HepG2 (cell line): Measurements from ENCODE around the gene TMC8. TPM values are rescaled to one million over a fixed set of nuclear protein-coding genes. Genes with fewer than 3 reads are reported as not detected.

Source experiments
- AKAP8 ChIP-seq: sonication (generic); formaldehyde crosslinking; IDR thresholded peaks from 2 replicates; pipeline ENCODE4 v1.5.1; 2020; ENCODE audit warnings: mild to moderate bottlenecking, missing genetic modification reagents
- ARNT2 ChIP-seq: sonication (generic); formaldehyde crosslinking; IDR thresholded peaks from 2 replicates; pipeline ENCODE4 v1.8.0; 2022; ENCODE audit warnings: mild to moderate bottlenecking, low read depth, missing genetic modification reagents, moderate library complexity
- HNRNPK ChIP-seq: fragments of 200-400 bp; formaldehyde crosslinking; IDR thresholded peaks from 2 replicates; pipeline ENCODE4 v1.6.1; 2018; ENCODE audit warnings: low read length, low read depth, moderate library complexity, mild to moderate bottlenecking; ENCODE audit not compliant: poor library complexity, severe bottlenecking
- ISX ChIP-seq: sonication (generic); formaldehyde crosslinking; conservative IDR thresholded peaks from 2 replicates; pipeline ENCODE4 v1.5.0; 2020; ENCODE audit warnings: missing genetic modification reagents
- MATR3 ChIP-seq: sonication (generic); formaldehyde crosslinking; IDR thresholded peaks from 2 replicates; pipeline ENCODE4 v1.4.0; 2020; ENCODE audit warnings: missing genetic modification reagents
- NFKB2 ChIP-seq: sonication (generic); formaldehyde crosslinking; IDR thresholded peaks from 2 replicates; pipeline ENCODE4 v1.4.0; 2020; ENCODE audit warnings: missing genetic modification reagents, borderline replicate concordance
- PCBP1 ChIP-seq: fragments of 200-400 bp; formaldehyde crosslinking; IDR thresholded peaks from 2 replicates; pipeline ENCODE4 v1.6.1; 2017; ENCODE audit warnings: mild to moderate bottlenecking, low read depth, low read length, borderline replicate concordance
- SIN3A ChIP-seq: IDR thresholded peaks from 2 replicates; pipeline ENCODE4 v1.6.1; 2011; ENCODE audit warnings: low read depth, mild to moderate bottlenecking, control low read depth, low read length, borderline replicate concordance
- SYNCRIP ChIP-seq: fragments of 200-400 bp; formaldehyde crosslinking; IDR thresholded peaks from 2 replicates; pipeline ENCODE4 v1.6.1; 2018; ENCODE audit warnings: mild to moderate bottlenecking, low read depth, low read length; ENCODE audit not compliant: insufficient read depth
- ZNF317 ChIP-seq: sonication (generic); formaldehyde crosslinking; IDR thresholded peaks from 2 replicates; pipeline ENCODE4 v1.5.0; 2020; ENCODE audit warnings: mild to moderate bottlenecking, missing genetic modification reagents
- ZNF781 ChIP-seq: sonication (generic); formaldehyde crosslinking; IDR thresholded peaks from 2 replicates; pipeline ENCODE4 v1.5.1; 2020; ENCODE audit warnings: borderline replicate concordance, mild to moderate bottlenecking, missing genetic modification reagents; ENCODE audit errors: not compliant biosample characterization
- polyA plus RNA-seq, 8 experiments: library from polyadenylated mRNA; depleted of rRNA in 3 of 8; stranded (reverse) in 7 of 8; unstranded in 1 of 8; fragments of >200 nt; fragmentation: Illumina TruSeq in 4 of 8; extraction: Trizol in 4 of 8; gene quantifications; 2 replicates each; pipeline versions ENCODE4 v1.2.1 to v1.2.3, GENCODE V29; 2011 to 2016; ENCODE audit warnings: low read depth in 4 of 8, missing spikeins in 1 of 8, mixed read lengths in 1 of 8; ENCODE audit not compliant: insufficient read depth in 1 of 8
- total RNA-seq, 5 experiments: library from RNA; depleted of rRNA; stranded (reverse); fragments of >200 nt; fragmentation: Illumina TruSeq; extraction: Trizol; gene quantifications; 2 replicates each; pipeline ENCODE4 v1.2.3, GENCODE V29; 2016; ENCODE audit warnings: low read depth in 1 of 5
- TF ChIP-seq, protein P1 (sequence below), 2 experiments: sonication (generic) in 1 of 2; formaldehyde crosslinking in 1 of 2; IDR thresholded peaks; 2 replicates each; pipeline versions ENCODE4 v1.4.0 to v1.6.1; 2018 to 2020; ENCODE audit warnings: missing genetic modification reagents in 2 of 2, borderline replicate concordance in 1 of 2, low read depth in 1 of 2, mild to moderate bottlenecking in 1 of 2, missing biosample characterization in 1 of 2
- TF ChIP-seq, protein P2 (sequence below): sonication (generic); formaldehyde crosslinking; IDR thresholded peaks from 2 replicates; pipeline ENCODE4 v1.8.0; 2022; ENCODE audit warnings: mild to moderate bottlenecking, missing genetic modification reagents, moderate library complexity
- TF ChIP-seq, protein P3 (sequence below): sonication (generic); formaldehyde crosslinking; conservative IDR thresholded peaks from 2 replicates; pipeline ENCODE4 v1.8.1; 2023; ENCODE audit warnings: missing genetic modification reagents
- TF ChIP-seq, protein P4 (sequence below): sonication (generic); formaldehyde crosslinking; IDR thresholded peaks from 2 replicates; pipeline ENCODE4 v1.4.0; 2020; ENCODE audit warnings: mild to moderate bottlenecking, missing genetic modification reagents, borderline replicate concordance
- TF ChIP-seq, protein P5 (sequence below): sonication (generic); formaldehyde crosslinking; IDR thresholded peaks from 2 replicates; pipeline ENCODE4 v1.8.0; 2022; ENCODE audit warnings: missing genetic modification reagents, mild to moderate bottlenecking, moderate library complexity, borderline replicate concordance
- TF ChIP-seq, protein P6 (sequence below), 2 experiments: fragments of 450-650 bp in 1 of 2; sonication (generic) in 1 of 2; formaldehyde crosslinking; IDR thresholded peaks; 2 replicates each; pipeline versions ENCODE4 v1.5.0 to v1.8.0; 2020 to 2022; ENCODE audit warnings: mild to moderate bottlenecking in 1 of 2, missing genetic modification reagents in 1 of 2

Gene TMC8
- total and polyA plus RNA-seq, 2 of the 13 experiments (the other 11 are each of a cell fraction or from before 2014, with no cell fraction given), result 0.53 to 7.8 TPM

DNA sequence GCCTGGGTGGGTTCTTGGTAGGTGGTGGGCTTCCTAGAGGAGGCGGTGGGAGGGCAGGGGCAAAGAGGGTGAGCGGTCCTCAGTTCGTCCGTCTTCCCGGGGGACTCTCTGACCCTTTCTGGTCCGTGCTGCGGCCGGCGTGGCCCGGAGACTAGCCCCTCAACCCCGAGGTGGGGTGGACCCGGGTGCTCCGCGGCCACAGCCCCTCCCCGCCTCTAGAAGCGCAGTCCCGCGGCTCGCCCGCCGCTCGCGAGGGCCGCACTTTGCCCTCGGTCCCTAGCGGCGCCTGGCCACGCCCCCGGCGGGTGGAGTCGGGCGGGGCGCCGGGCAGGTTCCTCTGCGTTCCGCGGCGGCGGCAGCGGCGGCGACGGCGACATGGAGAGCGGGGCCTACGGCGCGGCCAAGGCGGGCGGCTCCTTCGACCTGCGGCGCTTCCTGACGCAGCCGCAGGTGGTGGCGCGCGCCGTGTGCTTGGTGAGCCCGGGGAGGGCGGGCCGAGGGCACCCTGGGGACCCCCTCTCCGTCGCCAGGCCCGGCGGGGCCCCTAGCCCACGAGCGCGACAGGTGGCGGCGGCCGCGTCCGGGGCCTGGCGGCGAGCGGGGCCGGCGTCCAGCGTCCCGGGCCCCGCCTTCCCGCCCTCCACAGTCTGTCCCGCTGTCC lies 37.8 kb downstream of the TMC8 start, which contains the start of gene SYNGR2 (continued):
- TF ChIP-seq, protein P1, sequence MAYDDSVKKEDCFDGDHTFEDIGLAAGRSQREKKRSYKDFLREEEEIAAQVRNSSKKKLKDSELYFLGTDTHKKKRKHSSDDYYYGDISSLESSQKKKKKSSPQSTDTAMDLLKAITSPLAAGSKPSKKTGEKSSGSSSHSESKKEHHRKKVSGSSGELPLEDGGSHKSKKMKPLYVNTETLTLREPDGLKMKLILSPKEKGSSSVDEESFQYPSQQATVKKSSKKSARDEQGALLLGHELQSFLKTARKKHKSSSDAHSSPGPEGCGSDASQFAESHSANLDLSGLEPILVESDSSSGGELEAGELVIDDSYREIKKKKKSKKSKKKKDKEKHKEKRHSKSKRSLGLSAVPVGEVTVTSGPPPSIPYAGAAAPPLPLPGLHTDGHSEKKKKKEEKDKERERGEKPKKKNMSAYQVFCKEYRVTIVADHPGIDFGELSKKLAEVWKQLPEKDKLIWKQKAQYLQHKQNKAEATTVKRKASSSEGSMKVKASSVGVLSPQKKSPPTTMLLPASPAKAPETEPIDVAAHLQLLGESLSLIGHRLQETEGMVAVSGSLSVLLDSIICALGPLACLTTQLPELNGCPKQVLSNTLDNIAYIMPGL (CRISPR knock-in tag; IDR thresholded peaks at IDR 0.05; ENCODE audit: borderline replicate concordance in 1 of 2, low read depth in 1 of 2), result peak; percentile 38 to 79; a peak in 3 of 4 replicates
- peak; percentile 73; the same call in 1 of the 2 replicates for TF ChIP-seq SIN3A
- TF ChIP-seq, protein P2, sequence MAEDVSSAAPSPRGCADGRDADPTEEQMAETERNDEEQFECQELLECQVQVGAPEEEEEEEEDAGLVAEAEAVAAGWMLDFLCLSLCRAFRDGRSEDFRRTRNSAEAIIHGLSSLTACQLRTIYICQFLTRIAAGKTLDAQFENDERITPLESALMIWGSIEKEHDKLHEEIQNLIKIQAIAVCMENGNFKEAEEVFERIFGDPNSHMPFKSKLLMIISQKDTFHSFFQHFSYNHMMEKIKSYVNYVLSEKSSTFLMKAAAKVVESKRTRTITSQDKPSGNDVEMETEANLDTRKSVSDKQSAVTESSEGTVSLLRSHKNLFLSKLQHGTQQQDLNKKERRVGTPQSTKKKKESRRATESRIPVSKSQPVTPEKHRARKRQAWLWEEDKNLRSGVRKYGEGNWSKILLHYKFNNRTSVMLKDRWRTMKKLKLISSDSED (CRISPR knock-in tag), result peak; percentile 73; the same call in 1 of the 2 replicates
- no peak for TF ChIP-seq ZNF781 (CRISPR knock-in tag)
- TF ChIP-seq, protein P3, sequence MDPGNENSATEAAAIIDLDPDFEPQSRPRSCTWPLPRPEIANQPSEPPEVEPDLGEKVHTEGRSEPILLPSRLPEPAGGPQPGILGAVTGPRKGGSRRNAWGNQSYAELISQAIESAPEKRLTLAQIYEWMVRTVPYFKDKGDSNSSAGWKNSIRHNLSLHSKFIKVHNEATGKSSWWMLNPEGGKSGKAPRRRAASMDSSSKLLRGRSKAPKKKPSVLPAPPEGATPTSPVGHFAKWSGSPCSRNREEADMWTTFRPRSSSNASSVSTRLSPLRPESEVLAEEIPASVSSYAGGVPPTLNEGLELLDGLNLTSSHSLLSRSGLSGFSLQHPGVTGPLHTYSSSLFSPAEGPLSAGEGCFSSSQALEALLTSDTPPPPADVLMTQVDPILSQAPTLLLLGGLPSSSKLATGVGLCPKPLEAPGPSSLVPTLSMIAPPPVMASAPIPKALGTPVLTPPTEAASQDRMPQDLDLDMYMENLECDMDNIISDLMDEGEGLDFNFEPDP, result no peak
- TF ChIP-seq HNRNPK, result peak; percentile 7
- TF ChIP-seq ARNT2 (CRISPR knock-in tag), result peak; percentile 78; the same call in 1 of the 2 replicates
- TF ChIP-seq AKAP8 (CRISPR knock-in tag), result 0 out of 2 replicates have a peak, but pooled peaks have one; percentile 61
- TF ChIP-seq NFKB2, result peak; percentile 43; the same call in 1 of the 2 replicates
- no peak for TF ChIP-seq SYNCRIP
- TF ChIP-seq, protein P4, sequence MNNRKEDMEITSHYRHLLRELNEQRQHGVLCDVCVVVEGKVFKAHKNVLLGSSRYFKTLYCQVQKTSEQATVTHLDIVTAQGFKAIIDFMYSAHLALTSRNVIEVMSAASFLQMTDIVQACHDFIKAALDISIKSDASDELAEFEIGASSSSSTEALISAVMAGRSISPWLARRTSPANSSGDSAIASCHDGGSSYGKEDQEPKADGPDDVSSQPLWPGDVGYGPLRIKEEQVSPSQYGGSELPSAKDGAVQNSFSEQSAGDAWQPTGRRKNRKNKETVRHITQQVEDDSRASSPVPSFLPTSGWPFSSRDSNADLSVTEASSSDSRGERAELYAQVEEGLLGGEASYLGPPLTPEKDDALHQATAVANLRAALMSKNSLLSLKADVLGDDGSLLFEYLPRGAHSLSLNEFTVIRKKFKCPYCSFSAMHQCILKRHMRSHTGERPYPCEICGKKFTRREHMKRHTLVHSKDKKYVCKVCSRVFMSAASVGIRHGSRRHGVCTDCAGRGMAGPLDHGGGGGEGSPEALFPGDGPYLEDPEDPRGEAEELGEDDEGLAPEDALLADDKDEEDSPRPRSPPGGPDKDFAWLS, result no peak
- TF ChIP-seq, protein P5, sequence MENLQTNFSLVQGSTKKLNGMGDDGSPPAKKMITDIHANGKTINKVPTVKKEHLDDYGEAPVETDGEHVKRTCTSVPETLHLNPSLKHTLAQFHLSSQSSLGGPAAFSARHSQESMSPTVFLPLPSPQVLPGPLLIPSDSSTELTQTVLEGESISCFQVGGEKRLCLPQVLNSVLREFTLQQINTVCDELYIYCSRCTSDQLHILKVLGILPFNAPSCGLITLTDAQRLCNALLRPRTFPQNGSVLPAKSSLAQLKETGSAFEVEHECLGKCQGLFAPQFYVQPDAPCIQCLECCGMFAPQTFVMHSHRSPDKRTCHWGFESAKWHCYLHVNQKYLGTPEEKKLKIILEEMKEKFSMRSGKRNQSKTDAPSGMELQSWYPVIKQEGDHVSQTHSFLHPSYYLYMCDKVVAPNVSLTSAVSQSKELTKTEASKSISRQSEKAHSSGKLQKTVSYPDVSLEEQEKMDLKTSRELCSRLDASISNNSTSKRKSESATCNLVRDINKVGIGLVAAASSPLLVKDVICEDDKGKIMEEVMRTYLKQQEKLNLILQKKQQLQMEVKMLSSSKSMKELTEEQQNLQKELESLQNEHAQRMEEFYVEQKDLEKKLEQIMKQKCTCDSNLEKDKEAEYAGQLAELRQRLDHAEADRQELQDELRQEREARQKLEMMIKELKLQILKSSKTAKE (CRISPR knock-in tag), result no peak
- no peak for TF ChIP-seq MATR3 (CRISPR knock-in tag)
- TF ChIP-seq PCBP1, result no peak
- TF ChIP-seq, protein P6, sequence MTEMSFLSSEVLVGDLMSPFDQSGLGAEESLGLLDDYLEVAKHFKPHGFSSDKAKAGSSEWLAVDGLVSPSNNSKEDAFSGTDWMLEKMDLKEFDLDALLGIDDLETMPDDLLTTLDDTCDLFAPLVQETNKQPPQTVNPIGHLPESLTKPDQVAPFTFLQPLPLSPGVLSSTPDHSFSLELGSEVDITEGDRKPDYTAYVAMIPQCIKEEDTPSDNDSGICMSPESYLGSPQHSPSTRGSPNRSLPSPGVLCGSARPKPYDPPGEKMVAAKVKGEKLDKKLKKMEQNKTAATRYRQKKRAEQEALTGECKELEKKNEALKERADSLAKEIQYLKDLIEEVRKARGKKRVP (CRISPR knock-in tag; IDR thresholded peaks at IDR 0.05), result peak in 1 of 2 experiments; percentile 31; a peak in 1 of 4 replicates
- no peak for TF ChIP-seq ZNF317
- TF ChIP-seq ISX, result peak; percentile 63; the same call in 1 of the 2 replicates
